ENCODE measurements around the gene RIMKLB.
"Not testable (repeated sequence)": the region's sequence is repeated elsewhere in the genome, so short reads cannot be mapped to it uniquely, and the experiment has no call there.

The RIMKLB gene

DNA sequence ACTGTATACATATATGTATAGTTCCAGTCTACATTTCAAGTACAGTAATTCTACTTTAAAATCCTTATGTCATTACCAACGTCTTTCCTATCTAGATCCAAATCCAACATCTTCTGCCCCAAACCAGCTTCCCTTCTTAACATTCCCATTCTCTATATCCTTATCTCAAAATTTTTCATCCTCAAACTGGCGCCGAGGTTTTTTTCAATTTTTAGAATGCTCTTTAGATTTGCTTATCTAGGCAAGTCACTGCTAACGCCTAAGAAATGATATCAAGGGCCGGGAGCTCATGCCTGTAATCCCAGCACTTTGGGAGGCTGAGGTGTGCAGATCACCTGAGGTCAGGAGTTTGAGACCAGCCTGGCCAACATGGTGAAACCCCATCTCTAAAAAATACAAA is 48.3 kb downstream of the RIMKLB start:
- no peaks in the 10 kb centered on the region for H3K9me3 ChIP-seq (ENCODE audit: insufficient read depth, low read length)
- TF ChIP-seq, protein P1, sequence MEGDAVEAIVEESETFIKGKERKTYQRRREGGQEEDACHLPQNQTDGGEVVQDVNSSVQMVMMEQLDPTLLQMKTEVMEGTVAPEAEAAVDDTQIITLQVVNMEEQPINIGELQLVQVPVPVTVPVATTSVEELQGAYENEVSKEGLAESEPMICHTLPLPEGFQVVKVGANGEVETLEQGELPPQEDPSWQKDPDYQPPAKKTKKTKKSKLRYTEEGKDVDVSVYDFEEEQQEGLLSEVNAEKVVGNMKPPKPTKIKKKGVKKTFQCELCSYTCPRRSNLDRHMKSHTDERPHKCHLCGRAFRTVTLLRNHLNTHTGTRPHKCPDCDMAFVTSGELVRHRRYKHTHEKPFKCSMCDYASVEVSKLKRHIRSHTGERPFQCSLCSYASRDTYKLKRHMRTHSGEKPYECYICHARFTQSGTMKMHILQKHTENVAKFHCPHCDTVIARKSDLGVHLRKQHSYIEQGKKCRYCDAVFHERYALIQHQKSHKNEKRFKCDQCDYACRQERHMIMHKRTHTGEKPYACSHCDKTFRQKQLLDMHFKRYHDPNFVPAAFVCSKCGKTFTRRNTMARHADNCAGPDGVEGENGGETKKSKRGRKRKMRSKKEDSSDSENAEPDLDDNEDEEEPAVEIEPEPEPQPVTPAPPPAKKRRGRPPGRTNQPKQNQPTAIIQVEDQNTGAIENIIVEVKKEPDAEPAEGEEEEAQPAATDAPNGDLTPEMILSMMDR (IDR thresholded peaks at IDR 0.05; ENCODE audit: insufficient read depth, low read length, poor library complexity, severe bottlenecking), result no peak
- TF ChIP-seq EZH2phosphoT487 (conservative IDR thresholded peaks at IDR 0.05; ENCODE audit: low read length), result no peak
- no peak overlapping the region for H3K9ac ChIP-seq (ENCODE audit: low read length)
- no peaks in the 10 kb centered on the region for H3K27me3 ChIP-seq (ENCODE audit: low read length)
- H3F3A ChIP-seq (ENCODE audit: insufficient read depth), result no peaks in the 10 kb centered on the region
- no peaks in the 10 kb centered on the region for H3K79me2 ChIP-seq (ENCODE audit: insufficient read depth, low read length)
- H3K4me3 ChIP-seq (ENCODE audit: insufficient read depth, low read length, poor library complexity, severe bottlenecking), result no peak overlapping the region
- H3K36me3 ChIP-seq (ENCODE audit: low read length), result no peaks in the 10 kb centered on the region
- H3K27ac ChIP-seq (ENCODE audit: low read depth, low read length), result no peak overlapping the region
- H3K9me2 ChIP-seq (replicated peaks; ENCODE audit: insufficient read depth, low read length), result no peaks in the 10 kb centered on the region
- no peak overlapping the region for H3K4me2 ChIP-seq (ENCODE audit: low read depth, low read length, poor library complexity, severe bottlenecking)
- H2AFZ ChIP-seq (ENCODE audit: low read depth, low read length, severe bottlenecking), result no peak overlapping the region
- H4K20me1 ChIP-seq (ENCODE audit: low read depth, low read length), result no peaks in the 10 kb centered on the region

DNA sequence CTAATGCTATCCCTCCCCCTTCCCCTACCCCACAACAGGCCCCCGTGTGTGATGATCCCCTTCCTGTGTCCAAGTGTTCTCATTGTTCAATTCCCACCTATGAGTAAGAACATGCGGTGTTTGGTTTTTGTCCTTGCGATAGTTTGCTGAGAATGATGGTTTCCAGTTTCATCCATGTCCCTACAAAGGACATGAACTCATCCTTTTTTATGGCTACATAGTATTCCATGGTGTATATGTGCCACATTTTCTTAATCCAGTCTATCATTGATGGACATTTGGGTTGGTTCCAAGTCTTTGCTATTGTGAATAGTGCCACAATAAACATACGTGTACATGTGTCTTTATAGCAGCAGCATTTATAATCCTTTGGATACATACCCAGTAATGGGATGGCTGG is 62.3 kb downstream of the RIMKLB start:
- H3K9me3 ChIP-seq (ENCODE audit: insufficient read depth, low read length); H3K27ac ChIP-seq (ENCODE audit: low read depth, low read length); H3K9ac ChIP-seq (ENCODE audit: low read length); H4K20me1 ChIP-seq (ENCODE audit: low read depth, low read length); H3K9me2 ChIP-seq (replicated peaks; ENCODE audit: insufficient read depth, low read length); H3K4me2 ChIP-seq (ENCODE audit: low read depth, low read length, poor library complexity, severe bottlenecking); H3K27me3 ChIP-seq (ENCODE audit: low read length); H3K79me2 ChIP-seq (ENCODE audit: insufficient read depth, low read length); H3K4me3 ChIP-seq (ENCODE audit: insufficient read depth, low read length, poor library complexity, severe bottlenecking); H3K36me3 ChIP-seq (ENCODE audit: low read length); H3F3A ChIP-seq (ENCODE audit: insufficient read depth); H2AFZ ChIP-seq (ENCODE audit: low read depth, low read length, severe bottlenecking): not testable (repeated sequence)

DNA sequence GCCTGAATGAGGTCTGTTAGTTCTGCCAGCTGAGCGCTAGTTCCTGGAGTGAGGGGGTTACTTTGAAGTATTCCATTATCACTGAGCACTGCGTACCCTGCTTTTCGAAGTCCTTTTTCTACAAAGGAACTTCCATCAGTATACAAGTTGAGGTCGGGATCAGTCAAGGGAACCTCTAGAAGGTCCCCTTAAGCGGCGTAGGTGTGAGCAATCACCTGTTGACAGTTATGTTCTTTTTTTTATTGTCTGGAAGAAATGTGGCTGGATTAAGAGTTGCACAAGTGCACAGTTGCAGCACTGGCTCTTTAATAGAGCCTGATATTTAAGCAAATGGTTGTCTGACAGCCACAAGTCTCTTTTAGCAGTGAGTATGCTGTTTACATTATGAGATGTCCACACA is 64.9 kb downstream of the RIMKLB start:
- not testable (repeated sequence) for H3K4me3 ChIP-seq (ENCODE audit: insufficient read depth, low read length, poor library complexity, severe bottlenecking); H4K20me1 ChIP-seq (ENCODE audit: low read depth, low read length); H3F3A ChIP-seq (ENCODE audit: insufficient read depth); H3K9me2 ChIP-seq (replicated peaks; ENCODE audit: insufficient read depth, low read length); H3K79me2 ChIP-seq (ENCODE audit: insufficient read depth, low read length); H3K27ac ChIP-seq (ENCODE audit: low read depth, low read length); H3K9ac ChIP-seq (ENCODE audit: low read length); H3K27me3 ChIP-seq (ENCODE audit: low read length); H3K36me3 ChIP-seq (ENCODE audit: low read length); H3K4me2 ChIP-seq (ENCODE audit: low read depth, low read length, poor library complexity, severe bottlenecking); H2AFZ ChIP-seq (ENCODE audit: low read depth, low read length, severe bottlenecking); H3K9me3 ChIP-seq (ENCODE audit: insufficient read depth, low read length)

DNA sequence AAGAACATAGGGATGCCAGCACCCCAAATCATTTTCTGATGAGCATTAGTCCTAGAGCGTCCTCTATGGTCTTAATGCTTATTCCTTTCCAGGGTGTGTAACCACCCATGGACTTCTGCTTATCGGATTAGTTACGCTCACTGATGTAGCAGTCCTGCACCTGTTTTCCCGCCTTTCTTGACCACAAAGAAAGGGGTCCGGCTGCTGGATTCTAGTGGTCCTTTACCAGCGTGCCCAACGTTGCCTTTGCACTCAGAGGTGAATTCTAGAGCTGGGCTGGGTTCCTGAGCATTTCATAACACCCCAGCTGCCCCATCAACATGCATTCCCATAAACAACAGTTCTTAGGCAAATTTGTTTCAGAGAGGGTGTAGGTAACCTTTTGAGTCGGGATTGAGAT is 68.3 kb downstream of the RIMKLB start:
- not testable (repeated sequence) for H3K36me3 ChIP-seq (ENCODE audit: low read length); H3K27me3 ChIP-seq (ENCODE audit: low read length); H4K20me1 ChIP-seq (ENCODE audit: low read depth, low read length); H2AFZ ChIP-seq (ENCODE audit: low read depth, low read length, severe bottlenecking); H3K27ac ChIP-seq (ENCODE audit: low read depth, low read length); H3F3A ChIP-seq (ENCODE audit: insufficient read depth); H3K9me3 ChIP-seq (ENCODE audit: insufficient read depth, low read length); H3K4me2 ChIP-seq (ENCODE audit: low read depth, low read length, poor library complexity, severe bottlenecking); H3K79me2 ChIP-seq (ENCODE audit: insufficient read depth, low read length); H3K4me3 ChIP-seq (ENCODE audit: insufficient read depth, low read length, poor library complexity, severe bottlenecking); H3K9me2 ChIP-seq (replicated peaks; ENCODE audit: insufficient read depth, low read length); H3K9ac ChIP-seq (ENCODE audit: low read length)

DNA sequence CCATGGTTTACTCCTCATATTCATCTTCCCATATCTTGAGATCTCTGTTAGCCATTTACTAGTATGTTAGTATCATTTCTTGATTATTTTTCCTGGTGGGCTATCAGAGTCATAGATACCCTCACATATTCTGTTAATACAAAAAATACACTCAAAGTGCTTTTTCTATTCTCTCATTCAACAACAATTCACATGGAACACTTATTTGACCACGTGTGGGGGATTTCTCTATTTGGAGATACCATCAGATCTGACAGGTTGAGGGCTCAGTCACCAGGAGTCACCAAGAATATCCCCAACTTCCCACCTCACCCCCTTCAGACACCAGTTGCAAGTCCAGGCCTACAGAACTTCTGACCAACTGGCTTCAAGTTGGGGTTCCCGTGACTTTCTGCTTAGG is 72.7 kb downstream of the RIMKLB start:
- Histone ChIP-seq H3K4me2 (ENCODE audit: low read depth, low read length, poor library complexity, severe bottlenecking) (no peak overlapping the region), H3K79me2 (ENCODE audit: insufficient read depth, low read length) (no peaks in the 10 kb centered on the region), H4K20me1 (ENCODE audit: low read depth, low read length) (no peaks in the 10 kb centered on the region), H3K36me3 (ENCODE audit: low read length) (no peaks in the 10 kb centered on the region), H3K27ac (ENCODE audit: low read depth, low read length) (no peak overlapping the region), H3K9me2 (replicated peaks; ENCODE audit: insufficient read depth, low read length) (no peaks in the 10 kb centered on the region), H3K4me3 (ENCODE audit: insufficient read depth, low read length, poor library complexity, severe bottlenecking) (no peak overlapping the region), H2AFZ (ENCODE audit: low read depth, low read length, severe bottlenecking) (no peak overlapping the region), H3K9ac (ENCODE audit: low read length) (no peak overlapping the region), H3K9me3 (ENCODE audit: insufficient read depth, low read length) (no peaks in the 10 kb centered on the region), H3F3A (ENCODE audit: insufficient read depth) (no peaks in the 10 kb centered on the region), H3K27me3 (ENCODE audit: low read length) (no peaks in the 10 kb centered on the region)
- TF ChIP-seq, protein P1 (IDR thresholded peaks at IDR 0.05; ENCODE audit: insufficient read depth, low read length, poor library complexity, severe bottlenecking), result no peak
- no peak for TF ChIP-seq EZH2phosphoT487 (conservative IDR thresholded peaks at IDR 0.05; ENCODE audit: low read length)

Measured in SU-DHL-6 (cell line).